Endometrial microvascular endothelial cells (primary cell): ENCODE data around the gene PAIP2. TPM values are rescaled to one million over a fixed set of nuclear protein-coding genes. Genes with fewer than 3 reads are reported as not detected.

Experiments
- in situ Hi-C: cut with HindIII; loops from 2 replicates; pipeline ENCODE4 v1.10.0; 2017; ENCODE audit warnings: low sequenced_read_pairs, low pct_unique_long_range_greater_than_20kb; ENCODE audit errors: inconsistent ontology term
- total RNA-seq: library from RNA; depleted of rRNA; stranded (reverse); fragments of >200 nt; gene quantifications from one replicate; pipeline ENCODE4 v1.2.3, GENCODE V29; 2015; ENCODE audit errors: inconsistent ontology term

Gene PAIP2
- total RNA-seq, 1 donor from 2014 or later = 61.8 TPM

DNA sequence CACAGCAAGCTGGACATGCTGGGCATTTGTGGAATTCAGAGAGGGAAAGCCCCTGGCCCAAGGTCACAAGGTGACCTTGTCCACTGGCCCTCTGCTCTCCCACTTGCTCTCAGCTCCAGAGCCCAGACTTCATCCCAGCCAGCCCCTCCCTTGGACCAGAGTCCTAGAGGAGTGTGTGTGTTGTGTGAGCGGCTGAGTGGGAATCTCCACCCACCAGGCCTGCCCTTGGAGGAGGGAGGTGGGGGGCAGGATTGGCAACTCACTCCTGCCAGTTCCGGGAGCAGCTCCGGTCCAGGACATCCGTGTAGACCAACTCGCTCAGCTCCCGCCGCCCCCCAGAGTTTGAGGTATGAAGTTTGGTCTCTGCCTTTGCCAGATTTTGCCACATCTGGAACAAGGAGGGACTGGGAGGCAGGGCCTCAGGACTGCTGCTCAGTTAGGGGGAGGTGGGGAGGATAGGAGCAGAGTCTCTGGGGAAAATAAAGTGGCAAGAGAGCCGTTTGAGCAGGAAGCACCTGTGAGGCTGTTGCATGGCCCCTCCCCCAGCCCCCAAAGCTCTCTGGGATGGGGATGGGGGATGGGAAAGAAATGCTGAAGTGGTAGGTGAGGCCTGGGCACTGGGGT lies 46.7 kb downstream of the PAIP2 start:
- in situ Hi-C loops = no loop called here

DNA sequence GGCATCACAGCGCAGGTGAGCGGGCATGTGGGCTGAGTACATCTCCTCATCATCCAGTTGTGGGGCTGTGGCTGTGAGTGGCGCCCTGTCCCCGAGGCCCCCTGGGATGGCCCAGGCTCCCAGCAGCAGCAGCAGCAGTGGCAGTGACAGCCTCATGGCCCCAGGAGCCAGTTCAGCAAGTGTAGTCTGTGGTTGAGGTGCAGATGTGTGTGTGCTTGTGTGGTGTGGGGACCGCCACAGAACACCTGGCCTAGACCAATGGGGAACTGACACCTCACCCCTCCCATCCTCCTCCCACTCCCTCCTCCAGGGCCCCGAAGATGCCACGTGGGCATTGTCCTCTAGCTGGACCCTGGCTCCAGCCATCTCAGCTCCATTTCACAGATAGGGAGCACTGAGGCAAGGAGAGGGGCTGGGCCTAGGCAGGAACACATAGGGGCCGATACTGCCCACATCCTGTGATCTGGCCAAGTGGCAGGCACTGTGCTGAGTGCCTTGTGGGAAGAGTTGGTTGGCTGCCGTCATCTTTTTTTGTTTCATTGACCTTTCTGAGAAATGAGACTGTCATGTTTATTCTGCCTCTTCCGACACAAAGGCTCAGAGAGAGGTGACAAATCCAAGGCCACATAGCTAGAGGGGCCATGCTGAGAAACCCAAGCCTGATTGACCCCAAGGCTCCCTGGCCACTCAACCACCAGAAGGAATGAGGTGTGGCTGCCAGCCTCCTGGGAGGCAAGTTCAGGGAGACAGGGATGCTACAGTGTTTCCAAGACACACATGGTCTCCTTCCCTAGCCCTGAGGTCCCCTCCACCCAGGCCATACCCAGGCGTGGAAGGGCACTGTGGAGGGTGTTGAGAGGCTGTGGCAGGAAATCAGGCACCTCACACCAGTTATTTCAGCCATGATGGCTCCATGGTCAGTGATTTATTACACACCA lies 48.3 kb downstream of the PAIP2 start, which contains the start of gene MZB1:
MZB1 (minus strand) TSS at position 213 of the 938 bp plus-strand sequence; CDS start at position 156, 57 bp downstream.
- in situ Hi-C loops = no loop called here

DNA sequence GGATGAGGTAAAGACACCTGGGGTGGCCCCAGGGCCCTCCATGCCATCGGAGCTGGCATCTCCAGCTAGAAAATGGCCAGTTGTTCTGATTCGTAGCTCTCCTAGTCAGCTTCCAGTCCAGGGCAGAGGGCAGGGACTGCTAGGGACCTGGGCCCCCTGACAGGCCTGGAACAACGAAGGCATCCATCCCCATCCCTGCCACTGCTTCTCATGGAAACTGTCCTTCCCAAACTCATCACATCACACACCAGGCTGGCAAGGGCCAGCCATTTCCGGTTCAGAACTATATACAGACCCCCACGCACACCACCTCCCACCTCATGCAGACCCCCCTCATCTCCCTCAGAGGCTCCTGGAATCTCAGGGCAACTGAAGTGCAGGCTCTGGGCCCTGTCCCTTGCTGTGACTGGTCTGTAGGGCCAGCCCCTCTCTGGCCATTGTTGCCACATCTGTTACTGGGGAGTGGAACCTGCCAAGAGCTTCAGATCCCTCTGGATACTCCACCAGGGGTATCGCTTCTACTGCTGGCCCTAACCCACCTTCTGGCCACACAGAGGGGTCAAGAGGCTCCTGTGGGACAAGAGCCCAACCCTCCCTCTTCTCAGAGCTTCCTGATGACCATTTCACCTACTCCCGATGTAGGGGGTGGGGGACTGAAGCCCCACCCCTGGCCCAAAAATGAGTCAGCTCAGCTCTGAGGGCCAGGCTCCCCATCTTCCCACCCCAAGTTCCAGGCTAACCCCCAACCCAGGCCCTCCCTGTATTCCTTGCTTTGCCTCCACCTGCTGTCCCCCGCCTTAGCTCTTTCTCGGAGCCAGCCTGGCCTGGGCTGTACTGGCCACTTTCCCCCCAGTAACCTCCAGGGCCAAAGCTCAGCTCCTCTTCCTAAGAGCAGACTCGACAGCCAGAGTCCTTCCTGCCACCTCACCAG lies 49.2 kb downstream of the PAIP2 start:
- in situ Hi-C loops = no loop called here

DNA sequence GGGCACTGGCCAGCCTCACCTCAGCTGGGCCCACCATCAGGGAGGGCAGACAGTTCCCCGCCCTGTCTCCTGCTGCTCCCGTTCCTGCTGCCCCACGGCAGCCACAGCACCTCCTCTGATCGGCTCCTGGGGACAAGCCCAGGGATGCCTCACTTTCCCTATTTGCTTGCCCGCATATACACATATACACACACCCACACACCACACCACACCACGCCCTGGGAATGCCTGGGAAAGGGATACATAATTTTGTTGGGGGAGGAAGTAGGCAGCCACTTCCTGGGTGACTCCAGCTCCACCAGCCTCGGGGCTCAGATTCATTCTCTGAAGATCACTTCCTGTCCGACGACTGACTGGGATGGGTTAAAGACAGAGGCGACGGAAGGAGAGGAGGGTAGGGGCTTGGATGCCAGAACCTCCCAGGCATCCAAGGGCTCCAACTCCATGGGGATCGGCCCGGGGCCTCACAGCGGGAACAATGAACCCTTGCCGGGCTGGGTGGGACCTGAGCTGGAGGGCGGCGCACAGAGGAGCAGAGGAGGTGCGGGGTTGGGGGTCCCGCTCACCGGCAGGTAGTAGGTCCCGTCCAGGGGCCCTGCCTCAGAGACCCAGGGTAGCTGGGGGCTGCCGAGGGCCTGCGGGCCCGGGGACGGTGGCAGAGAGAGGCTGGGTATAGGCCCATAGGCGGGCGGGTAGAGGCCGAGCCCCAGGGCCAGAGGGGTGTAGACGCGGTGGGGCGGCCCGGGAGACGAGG lies 50.1 kb downstream of the PAIP2 start:
- in situ Hi-C loops = no loop called here

DNA sequence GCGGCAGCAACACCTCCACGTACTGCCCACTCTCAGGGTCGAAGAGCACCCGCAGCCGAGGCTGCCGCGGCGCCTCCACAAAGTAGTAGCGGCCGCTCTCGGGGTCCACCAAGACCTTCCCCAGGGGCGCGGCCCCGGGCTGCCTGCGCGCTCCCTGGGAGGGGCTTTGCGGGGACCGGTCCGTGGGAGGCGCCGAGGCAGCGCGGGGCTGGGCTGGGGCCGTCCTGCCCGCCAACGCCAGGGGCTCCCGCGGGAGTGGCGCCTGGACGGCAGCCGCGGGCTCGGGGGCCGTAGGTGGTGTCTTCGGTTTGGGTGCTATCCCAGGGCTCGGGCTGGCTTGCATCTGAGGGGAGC lies 50.6 kb downstream of the PAIP2 start:
- in situ Hi-C loops = no loop called here

DNA sequence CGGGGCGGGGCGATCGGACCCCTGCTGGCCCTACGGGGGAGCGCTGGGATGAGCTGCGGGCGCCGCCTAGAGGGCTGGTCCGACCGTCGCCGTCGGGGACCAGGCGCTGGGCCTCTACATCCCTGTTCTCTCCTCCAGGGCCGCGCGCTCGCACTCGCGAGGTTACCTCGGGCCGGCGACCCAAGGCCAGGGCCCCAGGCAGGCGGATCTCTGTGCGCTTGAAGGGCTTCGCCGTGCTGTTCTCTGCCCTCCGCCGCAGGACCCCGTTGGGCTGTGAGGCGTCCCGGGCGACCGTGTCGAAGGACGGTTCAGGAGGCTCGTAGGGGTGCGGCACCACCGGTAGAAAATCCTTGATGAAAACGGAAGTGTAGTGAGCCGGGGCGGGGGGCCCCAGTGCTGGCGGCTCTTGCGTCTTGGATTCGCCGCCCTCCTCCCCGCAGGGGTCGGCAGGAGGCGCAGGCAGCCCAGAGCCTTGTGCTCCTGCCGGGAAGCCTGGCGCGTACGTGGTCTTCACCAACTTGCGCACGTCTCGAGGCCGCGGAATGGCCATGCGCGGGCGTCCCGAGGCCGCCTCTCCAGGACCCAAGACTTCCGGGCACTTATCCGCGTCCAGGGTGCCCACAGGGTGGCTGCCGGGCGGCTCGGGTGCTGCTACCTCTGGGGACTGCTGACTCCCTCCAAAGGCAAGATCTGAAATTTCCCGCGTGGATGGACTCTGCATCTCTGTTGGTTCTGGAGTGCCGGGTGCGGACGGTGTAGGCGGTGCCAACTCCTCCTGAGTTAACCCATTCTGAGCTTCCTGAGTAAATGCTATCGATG lies 51.2 kb downstream of the PAIP2 start:
- in situ Hi-C loops = no loop called here

DNA sequence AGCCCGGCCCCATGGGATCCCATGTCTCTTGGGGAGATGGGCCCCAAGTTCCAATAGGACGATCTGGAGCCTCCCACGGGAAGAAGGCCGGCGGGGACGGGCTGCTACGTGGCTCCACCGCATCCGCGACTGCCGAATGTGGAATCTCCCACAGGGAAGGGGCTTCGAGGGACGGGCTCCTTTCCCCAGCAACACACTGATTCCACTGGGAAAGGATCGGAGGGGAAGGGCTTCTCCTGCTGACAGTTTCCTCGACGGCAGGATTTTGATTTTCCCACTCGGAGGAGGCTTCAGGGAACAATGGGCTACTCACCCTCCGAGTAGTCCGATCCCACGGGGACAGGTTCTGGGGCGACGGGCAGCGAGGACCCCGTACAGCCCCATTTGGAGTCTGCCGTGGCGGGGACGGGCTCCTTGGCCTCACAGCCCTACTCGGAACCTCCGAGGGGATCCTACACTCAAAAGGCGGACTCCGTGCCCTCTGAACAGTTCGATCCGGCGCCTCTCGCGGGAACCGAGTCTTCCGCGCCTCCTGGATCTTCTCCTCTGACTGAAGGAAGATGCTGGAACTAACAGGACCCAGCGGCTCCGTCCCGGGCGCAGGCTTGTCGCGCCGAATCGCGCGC lies 52.0 kb downstream of the PAIP2 start:
- in situ Hi-C loops = no loop called here

DNA sequence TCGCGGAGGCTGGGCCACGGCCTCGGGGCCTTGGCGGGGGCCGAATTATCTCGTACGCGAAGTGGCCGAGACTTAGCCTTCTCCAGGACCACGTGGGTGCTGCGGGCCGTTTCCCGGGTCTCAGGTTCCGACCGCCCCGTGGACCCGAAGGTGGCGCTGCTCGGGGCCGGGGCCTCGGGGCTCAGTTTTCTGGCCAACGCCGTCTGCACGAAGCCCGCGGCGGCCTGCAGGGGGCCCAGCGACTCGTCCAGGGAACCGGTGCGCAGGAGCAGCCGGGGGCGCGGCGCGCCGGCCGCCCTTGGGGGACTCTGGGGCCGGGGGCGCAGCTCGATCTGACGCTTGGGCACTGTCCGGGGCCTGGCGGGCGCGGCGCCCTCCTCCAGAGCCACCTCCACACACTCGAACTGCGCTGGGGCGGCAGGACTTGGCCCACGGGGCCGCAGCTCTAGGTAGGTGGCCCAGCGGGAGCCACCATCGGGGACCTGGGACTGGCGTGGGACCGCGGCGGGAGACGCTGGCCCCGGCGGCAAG lies 52.5 kb downstream of the PAIP2 start:
- in situ Hi-C loops = no loop called here

DNA sequence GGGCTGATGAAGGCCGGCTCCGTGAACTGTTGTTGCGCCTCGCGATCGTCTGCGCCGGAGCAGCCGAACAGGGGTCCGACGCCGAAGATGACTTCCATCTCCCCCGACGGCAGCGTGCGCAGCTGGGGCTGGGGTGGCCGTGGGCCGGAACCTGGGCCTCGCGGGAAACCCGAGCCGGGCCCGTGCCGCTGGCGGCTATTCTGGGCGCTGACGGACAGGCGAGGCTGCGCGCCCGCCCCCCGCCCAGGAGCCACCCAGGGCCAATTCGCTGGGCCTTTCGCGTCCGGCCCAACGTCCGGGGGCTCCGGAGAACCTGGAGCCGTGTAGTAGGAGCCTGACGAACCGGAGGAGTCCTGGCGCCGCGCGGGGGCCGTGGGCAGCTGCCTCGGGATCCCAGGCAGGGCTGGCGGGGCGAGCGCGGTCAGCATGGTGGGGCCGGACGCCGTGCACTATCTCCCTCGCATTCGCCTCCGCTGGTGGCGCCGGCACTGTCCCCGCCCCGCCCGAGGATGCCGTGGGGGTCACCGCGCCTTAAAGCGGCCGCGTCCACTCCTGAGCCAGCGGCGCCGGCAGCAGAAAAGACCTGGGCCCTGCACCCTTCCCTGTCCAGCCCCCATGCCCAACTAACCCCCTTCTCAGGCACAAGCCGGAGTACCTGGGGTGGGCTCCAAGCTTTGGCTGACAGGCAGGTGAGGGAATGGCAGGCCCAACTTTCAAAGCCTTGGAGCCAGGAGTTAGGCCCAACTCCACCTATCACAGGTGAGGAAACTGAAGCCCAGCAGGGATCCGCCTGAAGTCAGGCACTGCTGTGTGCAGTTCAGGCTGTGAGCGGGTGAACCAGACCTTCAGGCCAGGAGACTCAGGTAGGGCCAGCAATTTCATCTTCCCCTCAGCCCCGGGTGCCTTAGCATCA lies 53.3 kb downstream of the PAIP2 start, which contains the start of gene PROB1:
PROB1 (minus strand) TSS at position 451 of the 913 bp plus-strand sequence; CDS start at position 428, 23 bp downstream.
- in situ Hi-C loops = no loop called here

DNA sequence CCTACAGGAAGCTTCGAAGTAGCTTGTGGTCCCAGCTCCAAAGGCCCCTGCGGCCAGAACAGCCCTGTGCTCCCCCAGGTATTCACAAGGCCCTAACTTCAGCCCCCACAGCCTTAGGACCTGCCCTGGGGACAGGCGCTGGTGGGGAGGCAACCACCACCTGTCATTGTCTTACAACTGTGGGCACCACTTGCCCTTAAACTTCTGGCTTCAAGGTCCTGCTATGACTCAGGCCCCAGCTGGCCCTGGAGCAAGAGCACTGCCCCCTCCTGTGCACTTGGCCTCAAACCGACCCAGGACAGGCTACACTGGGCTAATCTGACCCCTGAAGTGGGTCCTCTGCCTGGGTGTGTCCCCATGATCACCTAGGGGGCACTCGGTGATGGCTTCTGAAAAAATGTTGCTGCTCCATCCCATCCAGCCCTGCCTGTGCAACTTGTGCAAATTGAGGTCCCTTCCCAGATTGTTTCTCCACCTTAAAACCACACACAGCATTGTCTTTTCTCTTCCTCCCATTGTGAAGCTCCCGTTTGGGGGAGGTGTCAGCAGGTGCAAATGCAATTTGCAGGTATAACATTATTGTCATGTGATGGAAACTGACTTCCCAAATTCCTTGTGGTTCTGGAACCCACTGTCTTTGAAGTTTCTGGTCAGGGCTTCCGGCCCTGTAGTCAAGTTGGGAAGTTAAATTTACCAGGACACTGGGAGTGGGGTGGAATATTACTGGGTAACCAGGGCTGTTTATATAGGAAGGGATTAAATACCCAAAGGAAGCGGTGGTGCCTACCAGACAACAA lies 54.4 kb downstream of the PAIP2 start:
- in situ Hi-C loops = no loop called here

DNA sequence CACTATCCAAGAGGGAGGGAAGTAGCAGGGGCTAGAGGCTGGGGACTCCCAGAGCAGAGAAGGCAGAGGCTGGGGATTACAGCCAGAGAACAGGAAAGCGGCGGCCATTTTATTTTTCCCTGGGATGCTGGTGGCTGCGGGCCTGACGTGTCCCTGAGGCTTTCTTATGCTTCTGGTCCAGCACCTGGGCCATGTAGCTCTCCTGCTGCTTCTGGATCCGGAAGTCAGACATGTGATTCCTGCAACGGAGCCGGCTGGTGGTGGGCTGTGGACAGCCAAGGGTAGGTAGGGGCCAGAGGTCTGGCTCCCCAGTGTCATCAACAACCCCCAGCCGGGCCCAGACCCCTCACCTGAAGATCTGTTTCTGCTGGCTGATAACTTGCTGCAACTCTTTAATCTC lies 55.0 kb downstream of the PAIP2 start:
- in situ Hi-C loops = no loop called here

DNA sequence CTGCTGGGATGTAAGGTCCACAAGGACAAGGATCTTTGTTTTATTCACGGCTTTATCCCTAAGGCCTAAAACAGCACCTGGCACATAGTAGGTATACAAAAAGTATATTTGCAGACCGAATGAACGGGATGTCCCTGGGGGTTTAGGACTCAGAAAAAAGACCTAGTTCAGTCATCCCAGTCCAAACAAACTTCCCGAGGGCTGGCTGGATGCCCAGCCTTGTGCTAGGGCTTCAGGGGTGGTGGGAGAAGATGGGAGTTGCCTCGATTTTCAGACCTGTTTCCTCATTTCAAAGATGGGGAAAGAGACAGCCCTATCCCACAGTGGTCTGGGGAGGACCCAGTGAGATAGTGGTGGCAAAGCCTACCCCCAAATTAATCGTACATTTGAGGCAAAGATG lies 56.3 kb downstream of the PAIP2 start:
- in situ Hi-C loops = no loop called here

DNA sequence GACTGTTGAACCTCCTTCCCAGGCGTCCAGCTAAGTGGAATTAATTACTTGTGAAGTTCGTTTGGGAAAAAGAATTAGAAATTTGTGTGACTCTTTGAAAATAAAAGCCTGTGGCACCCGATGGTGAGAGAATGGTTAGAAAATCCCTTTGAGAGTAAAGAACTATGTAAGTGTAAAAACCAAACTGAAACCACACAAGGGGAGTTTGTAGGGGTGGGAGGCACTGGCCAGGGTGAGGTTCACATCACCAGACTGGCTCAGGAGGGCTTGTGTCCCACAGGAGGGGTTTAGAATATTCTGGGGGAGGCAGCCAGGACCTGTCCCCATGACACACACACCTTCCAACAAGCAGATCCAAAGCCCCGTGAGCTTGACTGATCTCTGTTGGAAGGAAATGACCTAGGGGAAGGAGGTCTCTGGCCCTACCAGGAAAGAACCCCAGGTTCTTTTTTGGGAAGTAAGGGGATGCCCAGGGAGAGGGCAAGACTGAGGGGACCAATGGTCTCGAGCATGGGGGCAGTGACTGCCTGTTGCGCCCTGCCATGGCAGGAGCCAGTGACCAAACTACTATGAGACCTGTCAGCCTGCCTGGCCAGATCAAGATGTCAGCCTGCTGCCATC lies 58.0 kb downstream of the PAIP2 start:
- in situ Hi-C loops = no loop called here

DNA sequence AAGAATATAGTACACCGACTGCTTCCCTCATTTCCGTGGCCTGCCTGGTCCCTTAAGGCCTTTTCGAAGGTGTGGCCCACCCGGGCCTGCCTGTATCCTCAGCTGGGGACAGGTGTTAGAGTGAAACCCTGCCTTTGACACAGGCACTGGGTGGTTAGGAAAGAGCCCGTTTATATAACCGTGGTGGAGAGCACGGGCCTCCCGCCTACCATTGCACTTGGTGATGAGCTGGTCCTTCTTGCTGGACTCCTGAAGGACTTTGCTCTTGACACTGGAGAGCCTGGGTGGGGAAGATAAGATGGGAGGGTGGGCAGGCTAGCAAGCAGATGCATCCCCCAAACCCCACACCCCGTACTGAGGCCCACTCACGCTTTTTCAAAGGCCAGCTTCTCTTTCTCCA lies 59.9 kb downstream of the PAIP2 start:
- in situ Hi-C loops = no loop called here

DNA sequence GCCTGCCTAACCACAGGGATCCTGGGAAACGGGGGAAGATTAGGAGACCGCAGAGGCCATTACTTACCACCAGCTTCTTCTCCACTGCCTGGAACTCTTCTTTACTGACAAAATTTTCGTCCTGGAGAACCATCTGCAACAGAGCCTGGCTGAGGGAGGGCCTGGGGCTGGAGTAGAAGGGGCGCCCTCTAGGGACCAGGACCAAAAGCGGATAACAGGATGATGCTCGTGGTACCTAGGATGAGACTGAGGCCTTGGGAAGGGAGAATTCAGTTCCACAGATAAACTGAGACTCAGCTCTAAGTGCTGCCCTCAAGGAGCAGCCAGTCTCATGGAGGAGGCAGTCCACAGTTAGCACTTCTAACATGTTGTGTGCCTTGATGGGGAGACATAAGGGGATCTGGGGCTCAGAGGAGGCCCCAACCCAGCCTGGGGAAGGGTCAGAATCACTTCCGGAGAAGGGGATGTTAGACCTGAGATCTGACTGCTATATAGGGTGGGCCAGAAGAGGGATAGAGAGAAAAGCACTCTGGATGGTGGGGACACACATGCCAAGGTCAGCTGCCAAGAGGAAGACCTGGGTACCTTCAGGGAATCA lies 61.0 kb downstream of the PAIP2 start:
- in situ Hi-C loops = no loop called here
